HEK293 (cell line): ENCODE results near the gene TNNT2.

Experiments
- PRDM1 ChIP-seq: fragments of 450-650 bp; formaldehyde crosslinking; IDR thresholded peaks from 2 replicates; pipeline ENCODE4; 2016; ENCODE audit warnings: missing biosample characterization, missing genetic modification characterization
- REPIN1 ChIP-seq: fragments of 450-650 bp; formaldehyde crosslinking; IDR thresholded peaks from 2 replicates; pipeline ENCODE4 v1.5.1; 2017; ENCODE audit warnings: missing biosample characterization, missing genetic modification characterization, low read depth
- ZBTB49 ChIP-seq: fragments of 450-650 bp; formaldehyde crosslinking; IDR thresholded peaks from 2 replicates; pipeline ENCODE4 v1.5.1; 2016; ENCODE audit warnings: missing biosample characterization, missing genetic modification characterization, low read depth
- ZNF114 ChIP-seq: fragments of 450-650 bp; formaldehyde crosslinking; IDR thresholded peaks from 2 replicates; pipeline ENCODE4 v1.5.0; 2017; ENCODE audit warnings: missing biosample characterization, missing genetic modification characterization
- ZNF140 ChIP-seq: fragments of 450-650 bp; formaldehyde crosslinking; IDR thresholded peaks from 2 replicates; pipeline ENCODE4 v1.5.1; 2016; ENCODE audit warnings: missing biosample characterization, missing genetic modification characterization
- ZNF146 ChIP-seq: fragments of 450-650 bp; formaldehyde crosslinking; IDR thresholded peaks from 2 replicates; pipeline ENCODE4 v1.5.1; 2016; ENCODE audit warnings: missing biosample characterization, missing genetic modification characterization
- ZNF239 ChIP-seq: fragments of 450-650 bp; formaldehyde crosslinking; IDR thresholded peaks from 2 replicates; pipeline ENCODE4 v1.5.1; 2016; ENCODE audit warnings: missing biosample characterization, missing genetic modification characterization
- ZNF274 ChIP-seq, 2 experiments: fragments of 200-500 bp in 1 of 2; fragments of 450-650 bp in 1 of 2; sonication (Bioruptor generic) in 1 of 2; formaldehyde crosslinking in 1 of 2; IDR thresholded peaks; 2 replicates each; pipeline versions ENCODE4 v1.5.1 to v1.6.1; 2014 to 2016; ENCODE audit warnings: borderline replicate concordance in 1 of 2, inconsistent platforms in 1 of 2, low read length in 1 of 2, missing biosample characterization in 1 of 2, missing genetic modification characterization in 1 of 2
- ZNF610 ChIP-seq: fragments of 450-650 bp; formaldehyde crosslinking; IDR thresholded peaks from 2 replicates; pipeline ENCODE4 v1.5.1; 2016; ENCODE audit warnings: missing biosample characterization, missing genetic modification characterization, borderline replicate concordance
- ZNF76 ChIP-seq: fragments of 450-650 bp; formaldehyde crosslinking; IDR thresholded peaks from 2 replicates; pipeline ENCODE4; 2016; ENCODE audit warnings: low read depth, missing biosample characterization, missing genetic modification characterization, borderline replicate concordance
- TF ChIP-seq, protein P1 (sequence below): fragments of 450-650 bp; formaldehyde crosslinking; IDR thresholded peaks from 2 replicates; pipeline ENCODE4 v1.5.1; 2016; ENCODE audit warnings: missing biosample characterization, missing genetic modification characterization
- TF ChIP-seq, protein P2 (sequence below): fragments of 450-650 bp; formaldehyde crosslinking; IDR thresholded peaks from 2 replicates; pipeline ENCODE4 v1.5.1; 2016; ENCODE audit warnings: missing biosample characterization, missing genetic modification characterization

DNA sequence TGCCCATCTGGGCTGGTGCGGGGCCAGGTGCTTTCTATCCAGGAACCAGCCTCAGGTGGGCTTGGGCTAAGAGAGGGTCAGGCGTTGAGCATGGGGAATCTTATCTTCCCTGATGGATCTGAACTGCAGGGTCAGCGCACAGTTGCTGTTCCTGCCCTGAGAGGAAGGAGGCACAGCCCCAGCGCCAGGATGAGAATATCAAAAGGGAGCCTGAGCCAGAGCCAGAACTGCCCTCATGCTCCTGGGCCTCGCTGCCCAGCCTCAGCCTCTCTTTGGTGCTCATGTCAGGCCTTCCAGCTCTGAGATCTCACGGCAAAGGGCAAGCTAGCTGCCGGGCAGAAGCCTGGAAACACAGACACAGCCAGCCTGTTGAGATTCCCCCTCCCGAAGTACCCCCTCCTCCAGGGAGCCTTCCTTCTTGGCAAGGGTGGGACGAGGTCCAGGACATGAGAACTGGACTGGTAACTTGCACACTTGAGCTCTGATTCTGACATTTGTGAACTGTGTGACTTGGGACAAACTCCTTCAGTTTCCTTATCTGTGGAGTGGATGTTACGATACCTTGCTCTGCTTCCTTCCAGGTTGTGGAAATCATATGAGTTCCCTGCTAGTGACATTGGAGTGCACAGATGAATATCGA, 22.9 kb upstream of the TNNT2 start:
- TF ChIP-seq, protein P1, sequence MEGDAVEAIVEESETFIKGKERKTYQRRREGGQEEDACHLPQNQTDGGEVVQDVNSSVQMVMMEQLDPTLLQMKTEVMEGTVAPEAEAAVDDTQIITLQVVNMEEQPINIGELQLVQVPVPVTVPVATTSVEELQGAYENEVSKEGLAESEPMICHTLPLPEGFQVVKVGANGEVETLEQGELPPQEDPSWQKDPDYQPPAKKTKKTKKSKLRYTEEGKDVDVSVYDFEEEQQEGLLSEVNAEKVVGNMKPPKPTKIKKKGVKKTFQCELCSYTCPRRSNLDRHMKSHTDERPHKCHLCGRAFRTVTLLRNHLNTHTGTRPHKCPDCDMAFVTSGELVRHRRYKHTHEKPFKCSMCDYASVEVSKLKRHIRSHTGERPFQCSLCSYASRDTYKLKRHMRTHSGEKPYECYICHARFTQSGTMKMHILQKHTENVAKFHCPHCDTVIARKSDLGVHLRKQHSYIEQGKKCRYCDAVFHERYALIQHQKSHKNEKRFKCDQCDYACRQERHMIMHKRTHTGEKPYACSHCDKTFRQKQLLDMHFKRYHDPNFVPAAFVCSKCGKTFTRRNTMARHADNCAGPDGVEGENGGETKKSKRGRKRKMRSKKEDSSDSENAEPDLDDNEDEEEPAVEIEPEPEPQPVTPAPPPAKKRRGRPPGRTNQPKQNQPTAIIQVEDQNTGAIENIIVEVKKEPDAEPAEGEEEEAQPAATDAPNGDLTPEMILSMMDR (tag by site-specific recombination): no peak
- no peak for TF ChIP-seq ZNF274 (IDR thresholded peaks at IDR 0.05; ENCODE audit: low read length)
- no peak for TF ChIP-seq ZNF274 (tag by site-specific recombination; IDR thresholded peaks at IDR 0.05; ENCODE audit: borderline replicate concordance)
- no peak for TF ChIP-seq ZNF146 (tag by site-specific recombination)
- no peak for TF ChIP-seq ZNF239 (tag by site-specific recombination)
- no peak for TF ChIP-seq PRDM1 (tag by site-specific recombination)
- TF ChIP-seq, protein P2, sequence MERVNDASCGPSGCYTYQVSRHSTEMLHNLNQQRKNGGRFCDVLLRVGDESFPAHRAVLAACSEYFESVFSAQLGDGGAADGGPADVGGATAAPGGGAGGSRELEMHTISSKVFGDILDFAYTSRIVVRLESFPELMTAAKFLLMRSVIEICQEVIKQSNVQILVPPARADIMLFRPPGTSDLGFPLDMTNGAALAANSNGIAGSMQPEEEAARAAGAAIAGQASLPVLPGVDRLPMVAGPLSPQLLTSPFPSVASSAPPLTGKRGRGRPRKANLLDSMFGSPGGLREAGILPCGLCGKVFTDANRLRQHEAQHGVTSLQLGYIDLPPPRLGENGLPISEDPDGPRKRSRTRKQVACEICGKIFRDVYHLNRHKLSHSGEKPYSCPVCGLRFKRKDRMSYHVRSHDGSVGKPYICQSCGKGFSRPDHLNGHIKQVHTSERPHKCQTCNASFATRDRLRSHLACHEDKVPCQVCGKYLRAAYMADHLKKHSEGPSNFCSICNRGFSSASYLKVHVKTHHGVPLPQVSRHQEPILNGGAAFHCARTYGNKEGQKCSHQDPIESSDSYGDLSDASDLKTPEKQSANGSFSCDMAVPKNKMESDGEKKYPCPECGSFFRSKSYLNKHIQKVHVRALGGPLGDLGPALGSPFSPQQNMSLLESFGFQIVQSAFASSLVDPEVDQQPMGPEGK (tag by site-specific recombination): no peak
- TF ChIP-seq ZNF76 (tag by site-specific recombination): no peak
- TF ChIP-seq ZNF114 (tag by site-specific recombination): no peak
- TF ChIP-seq ZBTB49 (tag by site-specific recombination): no peak
- TF ChIP-seq ZNF140 (tag by site-specific recombination): no peak
- no peak for TF ChIP-seq ZNF610 (tag by site-specific recombination)
- TF ChIP-seq REPIN1 (tag by site-specific recombination): no peak
